ENCODE measurements around the gene SRSF8.

GRCh38 chr11:95092549-95093324, 26.0 kb downstream of the SRSF8 start:
- TF ChIP-seq POLR2A (IDR thresholded peaks at IDR 0.05; ENCODE audit: low read length) (no peak), GATA1 (IDR thresholded peaks at IDR 0.05; ENCODE audit: low read depth, low read length) (no peak)
